H1 (cell line): Measurements from ENCODE around the gene DENND6B. TPM values are rescaled to one million over a fixed set of nuclear protein-coding genes. Genes with fewer than 3 reads are reported as not detected.

Source experiments
- CTCF ChIA-PET: fragments of 300-600 bp; sonication (Branson Sonifier 250); formaldehyde crosslinking; loops from one replicate; lab custom pipeline; 2021; ENCODE audit not compliant: partially characterized antibody; lab: Charles Lee
- POLR2A ChIA-PET: fragments of 300-600 bp; sonication (Branson Sonifier 250); formaldehyde crosslinking; loops from one replicate; lab custom pipeline; 2021; ENCODE audit warnings: inconsistent platforms; ENCODE audit not compliant: partially characterized antibody; lab: Charles Lee
- DNase-seq, 2 experiments: peaks; one replicate each; pipeline versions ENCODE4 v3.0.0 to v3.0.0-alpha.2; 2010 to 2022; ENCODE audit warnings: low spot score in 2 of 2, low read depth in 1 of 2, mixed read lengths in 1 of 2
- FAIRE-seq: peaks from 2 replicates; lab custom pipeline; 2011; peaks lifted over from hg19 to GRCh38; lab: Jason Lieb, UNC
- H2AFZ ChIP-seq: 2 replicates; pipeline ENCODE4 v1.8.1; 2012; ENCODE audit warnings: low read length, inconsistent platforms
- H2AK5ac ChIP-seq: 2 replicates; pipeline ENCODE4 v1.6.1; 2013; ENCODE audit warnings: low read depth, low read length
- H2BK120ac ChIP-seq: replicated peaks from 2 replicates; pipeline ENCODE3; 2013; ENCODE audit warnings: low read depth, low read length, inconsistent platforms
- H2BK12ac ChIP-seq: 2 replicates; pipeline ENCODE4 v1.6.1; 2013; ENCODE audit warnings: low read depth, low read length
- H2BK15ac ChIP-seq: 2 replicates; pipeline ENCODE4 v1.6.1; 2013; ENCODE audit warnings: low read length
- H2BK20ac ChIP-seq: 2 replicates; pipeline ENCODE4 v1.6.1; 2013; ENCODE audit warnings: low read length
- H2BK5ac ChIP-seq: 2 replicates; pipeline ENCODE4 v1.6.1; 2013; ENCODE audit warnings: low read depth, low read length
- H3K14ac ChIP-seq: 2 replicates; pipeline ENCODE4 v1.6.1; 2013; ENCODE audit warnings: inconsistent platforms; ENCODE audit not compliant: insufficient read length
- H3K18ac ChIP-seq: 2 replicates; pipeline ENCODE4 v1.6.1; 2013; ENCODE audit warnings: low read length; ENCODE audit errors: extremely low read depth
- H3K23ac ChIP-seq: 2 replicates; pipeline ENCODE4 v1.6.1; 2013; ENCODE audit warnings: inconsistent platforms; ENCODE audit not compliant: insufficient read length
- H3K23me2 ChIP-seq: 2 replicates; pipeline ENCODE4 v1.6.1; 2013; ENCODE audit warnings: low read depth, low read length
- H3K27ac ChIP-seq: 2 replicates; pipeline ENCODE4 v1.6.1; 2011; ENCODE audit warnings: low read depth, low read length, inconsistent platforms
- H3K27me3 ChIP-seq, 4 experiments: replicated peaks in 1 of 4; 1 replicate in 1 of 4; 2 replicates in 3 of 4; pipeline versions ENCODE4 v1.6.1 to v1.8.1; 2011 to 2013; ENCODE audit warnings: low read length in 3 of 4, mild to moderate bottlenecking in 3 of 4, inconsistent platforms in 2 of 4, mixed read lengths in 2 of 4, moderate library complexity in 1 of 4; ENCODE audit not compliant: control insufficient read depth in 3 of 4, insufficient read depth in 3 of 4; ENCODE audit errors: extremely low read depth in 1 of 4
- H3K36me3 ChIP-seq, 4 experiments: 2 replicates each; pipeline versions ENCODE4 v1.6.1 to v1.8.1; 2011 to 2013; ENCODE audit warnings: mild to moderate bottlenecking in 4 of 4, low read length in 3 of 4, moderate library complexity in 2 of 4, control low read depth in 1 of 4, inconsistent platforms in 1 of 4; ENCODE audit not compliant: insufficient read depth in 4 of 4, control insufficient read depth in 2 of 4
- H3K4ac ChIP-seq: replicated peaks from 2 replicates; pipeline ENCODE3; 2013; ENCODE audit warnings: low read length, low read depth, mixed read lengths, inconsistent platforms; ENCODE audit not compliant: insufficient read length
- H3K4me1 ChIP-seq, 4 experiments: replicated peaks in 1 of 4; 1 replicate in 1 of 4; 2 replicates in 3 of 4; pipeline versions ENCODE4 v1.6.1 to v1.8.1; 2011 to 2013; ENCODE audit warnings: low read length in 3 of 4, inconsistent platforms in 2 of 4, mixed read lengths in 1 of 4; ENCODE audit not compliant: insufficient read depth in 4 of 4, control insufficient read depth in 3 of 4
- H3K4me2 ChIP-seq, 2 experiments: 2 replicates each; pipeline versions ENCODE4 v1.6.1 to v1.8.1; 2011 to 2013; ENCODE audit warnings: low read depth in 2 of 2, low read length in 2 of 2, control low read depth in 1 of 2, inconsistent platforms in 1 of 2, mild to moderate bottlenecking in 1 of 2; ENCODE audit not compliant: insufficient read depth in 1 of 2
- H3K4me3 ChIP-seq, 4 experiments: fragments of 200-600, 300-600 bp in 1 of 4; sonication (generic), shearing (Covaris generic), sonication (Bioruptor Twin) in 1 of 4; 2 replicates each; pipeline versions ENCODE4 v1.5.1 to v1.8.1; 2011 to 2016; ENCODE audit warnings: low read length in 4 of 4, low read depth in 3 of 4, control low read depth in 2 of 4, inconsistent platforms in 2 of 4, mild to moderate bottlenecking in 2 of 4, mixed read lengths in 1 of 4, moderate library complexity in 1 of 4; ENCODE audit not compliant: insufficient read depth in 2 of 4; ENCODE audit errors: extremely low read depth in 1 of 4
- H3K56ac ChIP-seq: replicated peaks from 2 replicates; pipeline ENCODE3; 2013; ENCODE audit warnings: low read depth, mild to moderate bottlenecking, mixed read lengths, low read length, inconsistent platforms; ENCODE audit not compliant: insufficient read length
- H3K79me1 ChIP-seq: 2 replicates; pipeline ENCODE4 v1.6.1; 2013; ENCODE audit warnings: low read depth, low read length, control low read depth
- H3K79me2 ChIP-seq, 2 experiments: 2 replicates each; pipeline versions ENCODE4 v1.6.1 to v1.8.1; 2012 to 2013; ENCODE audit warnings: low read length in 2 of 2, mild to moderate bottlenecking in 2 of 2, inconsistent platforms in 1 of 2; ENCODE audit not compliant: insufficient read depth in 2 of 2, control insufficient read depth in 1 of 2
- H3K9ac ChIP-seq, 4 experiments: replicated peaks in 1 of 4; 1 replicate in 1 of 4; 2 replicates in 3 of 4; pipeline versions ENCODE4 v1.6.1 to v1.8.1; 2011 to 2013; ENCODE audit warnings: low read depth in 3 of 4, low read length in 3 of 4, control low read depth in 2 of 4, mild to moderate bottlenecking in 2 of 4, moderate library complexity in 2 of 4, inconsistent platforms in 1 of 4; ENCODE audit errors: extremely low read depth in 1 of 4
- H3K9me3 ChIP-seq, 2 experiments: 2 replicates each; pipeline versions ENCODE4 v1.6.1 to v1.8.1; 2012 to 2013; ENCODE audit warnings: mild to moderate bottlenecking in 2 of 2, moderate library complexity in 2 of 2, control low read depth in 1 of 2, inconsistent platforms in 1 of 2, low read depth in 1 of 2, low read length in 1 of 2, mixed read lengths in 1 of 2; ENCODE audit not compliant: insufficient read depth in 2 of 2
- H4K20me1 ChIP-seq, 2 experiments: replicated peaks in 1 of 2; 2 replicates each; pipeline versions ENCODE3 to v1.8.1; 2011 to 2013; ENCODE audit warnings: inconsistent platforms in 2 of 2, low read length in 2 of 2, mild to moderate bottlenecking in 1 of 2; ENCODE audit not compliant: insufficient read depth in 2 of 2, control insufficient read depth in 1 of 2
- H4K5ac ChIP-seq: 2 replicates; pipeline ENCODE4 v1.6.1; 2013; ENCODE audit warnings: low read length, low read depth, mixed read lengths, inconsistent platforms; ENCODE audit not compliant: insufficient read length
- H4K8ac ChIP-seq: 2 replicates; pipeline ENCODE4 v1.8.0; 2013; ENCODE audit warnings: mild to moderate bottlenecking, moderate library complexity, low read length, inconsistent platforms; ENCODE audit not compliant: insufficient read depth; ENCODE audit errors: extremely low read depth
- H4K91ac ChIP-seq: replicated peaks from 2 replicates; pipeline ENCODE3; 2013; ENCODE audit warnings: low read length, mixed read lengths, inconsistent platforms; ENCODE audit not compliant: insufficient read length
- ASH2L ChIP-seq: fragments of 200-600, 300-600 bp; sonication (generic); IDR thresholded peaks from one replicate; pipeline ENCODE4 v1.7.1; 2017; ENCODE audit warnings: low read length
- BACH1 ChIP-seq: IDR thresholded peaks from 2 replicates; pipeline ENCODE4 v1.6.1; 2012; ENCODE audit warnings: low read length, improper control_type of control experiment
- CBX5 ChIP-seq: fragments of 300-800, 300-1000 bp; sonication (generic); IDR thresholded peaks from 2 replicates; pipeline ENCODE4 v1.7.1; 2016; ENCODE audit warnings: antibody characterized with exemption, low read length, low read depth
- CTBP2 ChIP-seq: IDR thresholded peaks from 2 replicates; pipeline ENCODE4 v1.7.0; 2011; ENCODE audit warnings: borderline replicate concordance, mild to moderate bottlenecking, moderate library complexity, mixed read lengths, low read length; ENCODE audit not compliant: insufficient read depth, insufficient read length
- RXRA ChIP-seq: IDR thresholded peaks from 2 replicates; pipeline ENCODE4 v1.6.1; 2011; ENCODE audit warnings: low read depth, mild to moderate bottlenecking, low read length, moderate library complexity; ENCODE audit not compliant: insufficient read depth
- SIN3A ChIP-seq, 2 experiments: IDR thresholded peaks in 1 of 2; conservative IDR thresholded peaks in 1 of 2; 2 replicates each; pipeline ENCODE4 v1.6.1; 2011 to 2012; ENCODE audit warnings: low read length in 2 of 2, improper control_type of control experiment in 1 of 2, low read depth in 1 of 2, mild to moderate bottlenecking in 1 of 2
- TCF12 ChIP-seq: IDR thresholded peaks from 2 replicates; pipeline ENCODE4 v1.6.1; 2011; ENCODE audit warnings: low read depth, mild to moderate bottlenecking, low read length
- WGBS, 2 experiments: shearing (Covaris generic) in 1 of 2; methylation state at CpG; one replicate each; pipeline versions ENCODE4 v1.1.6 to v1.1.7; 2013 to 2015; ENCODE audit warnings: low lambda C conversion rate in 2 of 2, mixed read lengths in 2 of 2, inconsistent platforms in 1 of 2, low coverage in 1 of 2, missing lambda C conversion rate in 1 of 2; ENCODE audit not compliant: insufficient replicate concordance in 2 of 2, insufficient coverage in 1 of 2, insufficient read length in 1 of 2; ENCODE audit errors: extremely low coverage in 1 of 2, missing lambda C conversion rate in 1 of 2; 5-methylcytosine and 5-hydroxymethylcytosine counted together
- polyA plus RNA-seq, 7 experiments: library from polyadenylated mRNA; depleted of rRNA in 3 of 7; stranded (reverse) in 5 of 7; unstranded in 2 of 7; fragments of >200 nt in 5 of 7; fragments of 200-250 nt in 2 of 7; gene quantifications; 1 replicate in 5 of 7; 2 replicates in 1 of 7; 4 replicates in 1 of 7; pipeline versions ENCODE4 v1.2.1 to v1.2.3, GENCODE V29; 2011 to 2013; ENCODE audit warnings: missing spikeins in 2 of 7, mixed read lengths in 2 of 7
- total RNA-seq: library from RNA; stranded (reverse); fragmentation: NEBNext Ultra II Directional; extraction: Animal tissue kit (Norgen Biotek cat#: 25700); gene quantifications from 2 replicates; pipeline ENCODE4 v1.2.1, GENCODE V29; 2021
- TF ChIP-seq, protein P1 (sequence below), 3 experiments: IDR thresholded peaks; 1 replicate in 2 of 3; 2 replicates in 1 of 3; pipeline versions ENCODE4 v1.5.1 to v1.6.1; 2011; ENCODE audit warnings: low read length in 3 of 3, mild to moderate bottlenecking in 3 of 3, inconsistent platforms in 2 of 3, low read depth in 1 of 3, moderate library complexity in 1 of 3; ENCODE audit not compliant: insufficient read depth in 1 of 3; ENCODE audit errors: control extremely low read depth in 1 of 3
- TF ChIP-seq, protein P2 (sequence below): IDR thresholded peaks from 2 replicates; pipeline ENCODE4 v1.6.1; 2012; ENCODE audit warnings: inconsistent platforms
- TF ChIP-seq, protein P3 (sequence below): IDR thresholded peaks from 2 replicates; pipeline ENCODE4 v1.6.1; 2012; ENCODE audit warnings: inconsistent platforms

Gene DENND6B
- total and polyA plus RNA-seq, 2 of the 8 experiments (the other 6 are each of a cell fraction or from before 2014, with no cell fraction given) = 1.1 to 1.9 TPM

DNA sequence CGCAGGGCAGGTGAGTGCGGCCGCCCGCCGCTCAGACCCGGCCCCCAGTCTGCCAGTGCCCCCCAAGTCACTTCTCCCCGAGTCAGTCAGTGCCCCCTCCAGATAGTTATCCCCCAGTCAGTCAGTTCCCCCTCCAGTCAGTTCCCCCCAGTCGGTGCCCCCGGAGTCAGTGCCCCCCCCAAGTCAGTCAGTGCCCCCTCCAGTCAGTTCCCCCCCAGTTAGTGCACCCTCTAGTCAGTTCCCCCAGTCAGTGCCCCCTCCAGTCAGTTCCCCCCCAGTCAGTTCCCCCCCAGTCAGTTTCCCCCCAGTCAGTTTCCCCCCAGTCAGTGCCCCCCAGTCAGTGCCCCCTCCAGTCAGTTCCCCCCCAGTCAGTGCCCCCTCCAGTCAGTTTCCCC is 16.7 kb upstream of the DENND6B start:
- Histone ChIP-seq H3K27me3 (peaks cover 0 to 5% (median 0%) of the 10 kb centered on the region in 4 experiments; a peak in 3 of 7 replicates), H2BK12ac (no peak overlapping the region), H3K79me2 (peaks cover 0 to 17% of the 10 kb centered on the region in 2 experiments; a peak in 2 of 4 replicates), H2BK15ac (no peak overlapping the region), H3K79me1 (peaks cover 12% of the 10 kb centered on the region), H3K56ac (no peak overlapping the region), H2AK5ac (no peak overlapping the region), H3K4ac (no peak overlapping the region), H3K4me2 (peak overlapping the region in 1 of 2 experiments; percentile 49; a peak in 3 of 4 replicates), H4K20me1 (peaks cover 12 to 31% of the 10 kb centered on the region in 2 experiments), H3K36me3 (no peaks in the 10 kb centered on the region; a peak in 1 of 8 replicates), H3K23ac (no peak overlapping the region), H4K5ac (no peak overlapping the region), H3K23me2 (peaks cover 23% of the 10 kb centered on the region; the same call in 1 of the 2 replicates), H4K91ac (no peak overlapping the region), H3K9ac (peak overlapping the region in 3 of 4 experiments; percentile 45 to 80 (median 64); a peak in 5 of 7 replicates), H4K8ac (no peak overlapping the region), H3K27ac (no peak overlapping the region), H2AFZ (no peak overlapping the region), H3K18ac (no peak overlapping the region), H3K9me3 (peaks cover 0 to 3% of the 10 kb centered on the region in 2 experiments; a peak in 1 of 4 replicates), H2BK5ac (no peak overlapping the region), H3K14ac (no peak overlapping the region), H3K4me1 (peaks cover 0 to 2% (median under 1%) of the 10 kb centered on the region in 4 experiments; a peak in 1 of 7 replicates), H2BK20ac (no peak overlapping the region), H3K4me3 (peak overlapping the region; percentile 44 to 94 (median 64)), H2BK120ac (no peak overlapping the region)
- 33% methylated on average over 1 of the region's 9 CpGs; no CpG with 5 or more reads in 1 of the 2 experiments for WGBS, 2 experiments
- ChIA-PET CTCF (no interaction called here), POLR2A (no interaction called here)
- FAIRE-seq (no peak), DNase-seq (no peak)
- TF ChIP-seq, protein P1, sequence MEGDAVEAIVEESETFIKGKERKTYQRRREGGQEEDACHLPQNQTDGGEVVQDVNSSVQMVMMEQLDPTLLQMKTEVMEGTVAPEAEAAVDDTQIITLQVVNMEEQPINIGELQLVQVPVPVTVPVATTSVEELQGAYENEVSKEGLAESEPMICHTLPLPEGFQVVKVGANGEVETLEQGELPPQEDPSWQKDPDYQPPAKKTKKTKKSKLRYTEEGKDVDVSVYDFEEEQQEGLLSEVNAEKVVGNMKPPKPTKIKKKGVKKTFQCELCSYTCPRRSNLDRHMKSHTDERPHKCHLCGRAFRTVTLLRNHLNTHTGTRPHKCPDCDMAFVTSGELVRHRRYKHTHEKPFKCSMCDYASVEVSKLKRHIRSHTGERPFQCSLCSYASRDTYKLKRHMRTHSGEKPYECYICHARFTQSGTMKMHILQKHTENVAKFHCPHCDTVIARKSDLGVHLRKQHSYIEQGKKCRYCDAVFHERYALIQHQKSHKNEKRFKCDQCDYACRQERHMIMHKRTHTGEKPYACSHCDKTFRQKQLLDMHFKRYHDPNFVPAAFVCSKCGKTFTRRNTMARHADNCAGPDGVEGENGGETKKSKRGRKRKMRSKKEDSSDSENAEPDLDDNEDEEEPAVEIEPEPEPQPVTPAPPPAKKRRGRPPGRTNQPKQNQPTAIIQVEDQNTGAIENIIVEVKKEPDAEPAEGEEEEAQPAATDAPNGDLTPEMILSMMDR (IDR thresholded peaks at IDR 0.05; ENCODE audit: control extremely low read depth in 1 of 3, insufficient read depth in 1 of 3, low read depth in 1 of 3, low read length in 3 of 3) = no peak
- TF ChIP-seq, protein P2, sequence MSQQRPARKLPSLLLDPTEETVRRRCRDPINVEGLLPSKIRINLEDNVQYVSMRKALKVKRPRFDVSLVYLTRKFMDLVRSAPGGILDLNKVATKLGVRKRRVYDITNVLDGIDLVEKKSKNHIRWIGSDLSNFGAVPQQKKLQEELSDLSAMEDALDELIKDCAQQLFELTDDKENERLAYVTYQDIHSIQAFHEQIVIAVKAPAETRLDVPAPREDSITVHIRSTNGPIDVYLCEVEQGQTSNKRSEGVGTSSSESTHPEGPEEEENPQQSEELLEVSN = no peak
- TF ChIP-seq TCF12 (no peak), CTBP2 (no peak), BACH1 (no peak), RXRA (no peak), SIN3A (conservative IDR thresholded peaks at IDR 0.05 in 1 of 2, IDR thresholded peaks at IDR 0.05 in 1 of 2; ENCODE audit: low read depth in 1 of 2, low read length in 2 of 2) (no peak), ASH2L (no peak), CBX5 (no peak)
- TF ChIP-seq, protein P3, sequence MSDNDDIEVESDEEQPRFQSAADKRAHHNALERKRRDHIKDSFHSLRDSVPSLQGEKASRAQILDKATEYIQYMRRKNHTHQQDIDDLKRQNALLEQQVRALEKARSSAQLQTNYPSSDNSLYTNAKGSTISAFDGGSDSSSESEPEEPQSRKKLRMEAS = no peak
